SK-N-MC (cell line): ENCODE measurements around the gene LRRC75A.
A peak's percentile ranks its signal among the peaks of the same experiment; 100 is the strongest.

Experiments used
- DNase-seq: peaks from one replicate; pipeline ENCODE4 v3.0.0-alpha.2; 2011; ENCODE audit warnings: low read depth, low spot score
- H3K27ac ChIP-seq: fragments of 200-600 bp; sonication (generic); 2 replicates; pipeline ENCODE4 v1.5.1; 2016; ENCODE audit warnings: mixed run types
- H3K36me3 ChIP-seq: fragments of 200-600 bp; sonication (generic); 2 replicates; pipeline ENCODE4 v1.6.1; 2017; ENCODE audit warnings: antibody characterized with exemption, low read length, mixed read lengths; ENCODE audit not compliant: insufficient read depth
- H3K4me3 ChIP-seq: fragments of 200-600 bp; sonication (generic); 2 replicates; pipeline ENCODE4 v1.5.1; 2016
- H3K9ac ChIP-seq: fragments of 200-600 bp; sonication (generic); 2 replicates; pipeline ENCODE4 v1.8.0; 2017; ENCODE audit warnings: mixed run types, mixed read lengths; ENCODE audit not compliant: insufficient read length
- H3K9me3 ChIP-seq: fragments of 200-600 bp; sonication (generic); 2 replicates; pipeline ENCODE4 v1.6.1; 2017; ENCODE audit warnings: low read depth, mild to moderate bottlenecking, antibody characterized with exemption, low read length, moderate library complexity, mixed read lengths
- EZH2 ChIP-seq: fragments of 200-600 bp; sonication (generic); IDR thresholded peaks from one replicate; pipeline ENCODE4 v1.6.1; 2017; ENCODE audit warnings: antibody characterized with exemption
- FOXP2 ChIP-seq: optimal IDR thresholded peaks from 2 replicates; pipeline ENCODE3; 2011; ENCODE audit warnings: mild to moderate bottlenecking, moderate library complexity; ENCODE audit not compliant: insufficient read depth; ENCODE audit errors: extremely low read length, control extremely low read depth
- POLR2AphosphoS5 ChIP-seq: IDR thresholded peaks from 2 replicates; pipeline ENCODE4 v1.6.1; 2012; ENCODE audit warnings: mild to moderate bottlenecking, low read depth, low read length, borderline replicate concordance

LRRC75A gene

GRCh38 chr17:16438173-16438556, 53.8 kb downstream of the LRRC75A start:
- no peak for DNase-seq

GRCh38 chr17:16437083-16437482, 54.9 kb downstream of the LRRC75A start:
- DNase-seq = no peak
- Histone ChIP-seq H3K9ac (no peak overlapping the region), H3K36me3 (peaks cover 30% of the 10 kb centered on the region), H3K9me3 (no peaks in the 10 kb centered on the region), H3K4me3 (no peak overlapping the region), H3K27ac (no peak overlapping the region)
- TF ChIP-seq EZH2 = no peak
- no peak for TF ChIP-seq POLR2AphosphoS5
- TF ChIP-seq FOXP2 = no peak

More at GRCh38 chr17:16438173-16438556, 53.8 kb downstream of the LRRC75A start:
- Histone ChIP-seq H3K4me3 (peak overlapping the region; percentile 88), H3K36me3 (peaks cover 41% of the 10 kb centered on the region), H3K9me3 (no peaks in the 10 kb centered on the region), H3K9ac (peak overlapping the region; percentile 92), H3K27ac (peak overlapping the region; percentile 93)
- no peak for TF ChIP-seq EZH2
- no peak for TF ChIP-seq POLR2AphosphoS5
- no peak for TF ChIP-seq FOXP2

GRCh38 chr17:16435925-16436886, 55.8 kb downstream of the LRRC75A start:
- Histone ChIP-seq H3K4me3 (no peak overlapping the region), H3K9ac (no peak overlapping the region), H3K27ac (no peak overlapping the region), H3K9me3 (no peaks in the 10 kb centered on the region), H3K36me3 (peaks cover 21% of the 10 kb centered on the region)
- no peak for DNase-seq
- no peak for TF ChIP-seq FOXP2
- TF ChIP-seq EZH2 = no peak
- no peak for TF ChIP-seq POLR2AphosphoS5

GRCh38 chr17:16434662-16435061, 57.3 kb downstream of the LRRC75A start:
- no peak overlapping the region for H3K4me3 ChIP-seq
- no peak overlapping the region for H3K9ac ChIP-seq
- TF ChIP-seq EZH2 (no peak), FOXP2 (no peak), POLR2AphosphoS5 (no peak)
- H3K9me3 ChIP-seq = no peaks in the 10 kb centered on the region
- H3K36me3 ChIP-seq = peaks cover 6% of the 10 kb centered on the region
- H3K27ac ChIP-seq = no peak overlapping the region
- DNase-seq = no peak

GRCh38 chr17:16433514-16433913, 58.5 kb downstream of the LRRC75A start:
- no peak for DNase-seq
- TF ChIP-seq FOXP2 (no peak), EZH2 (no peak), POLR2AphosphoS5 (no peak)

GRCh38 chr17:16432017-16432416, 60.0 kb downstream of the LRRC75A start:
- Histone ChIP-seq H3K9me3 (no peaks in the 10 kb centered on the region), H3K27ac (no peak overlapping the region), H3K9ac (no peak overlapping the region), H3K36me3 (no peaks in the 10 kb centered on the region), H3K4me3 (no peak overlapping the region)
- no peak for DNase-seq
- TF ChIP-seq POLR2AphosphoS5 (no peak), EZH2 (no peak)

More at GRCh38 chr17:16433514-16433913, 58.5 kb downstream of the LRRC75A start:
- no peaks in the 10 kb centered on the region for H3K9me3 ChIP-seq
- no peak overlapping the region for H3K9ac ChIP-seq
- no peak overlapping the region for H3K4me3 ChIP-seq
- H3K27ac ChIP-seq = no peak overlapping the region
- H3K36me3 ChIP-seq = no peaks in the 10 kb centered on the region

- no peaks in the 10 kb centered on the region for H3K9me3 ChIP-seq
- no peak for TF ChIP-seq EZH2
- TF ChIP-seq FOXP2 = no peak
- no peak for TF ChIP-seq POLR2AphosphoS5
- H3K36me3 ChIP-seq = no peaks in the 10 kb centered on the region
- H3K9ac ChIP-seq = no peak overlapping the region
- DNase-seq = no peak
- H3K4me3 ChIP-seq = no peak overlapping the region
- no peak overlapping the region for H3K27ac ChIP-seq
Observed at GRCh38 chr17:16430650-16431049, 61.3 kb downstream of the LRRC75A start.

GRCh38 chr17:16429083-16429482, 62.9 kb downstream of the LRRC75A start:
- Histone ChIP-seq H3K36me3 (no peaks in the 10 kb centered on the region), H3K9ac (no peak overlapping the region)
- TF ChIP-seq POLR2AphosphoS5 = no peak
- TF ChIP-seq FOXP2 = no peak
- TF ChIP-seq EZH2 = no peak

More at GRCh38 chr17:16429083-16429482, 62.9 kb downstream of the LRRC75A start:
- H3K4me3 ChIP-seq = no peak overlapping the region
- H3K27ac ChIP-seq = no peak overlapping the region
- H3K9me3 ChIP-seq = no peaks in the 10 kb centered on the region
- no peak for DNase-seq
